Adrenal gland (tissue), 5 donors: Measurements from ENCODE around the gene CNNM2.

Experiments
- CTCF ChIP-seq, 6 experiments: fragments of 450-650 bp in 4 of 6; fragments of 200-600 bp in 2 of 6; sonication (generic) in 1 of 6; IDR thresholded peaks; 1 replicate in 5 of 6; 2 replicates in 1 of 6; pipeline versions ENCODE4 v1.5.1 to v1.8.0; 2016 to 2021; ENCODE audit warnings: antibody characterized with exemption in 6 of 6, mild to moderate bottlenecking in 2 of 6, moderate library complexity in 1 of 6
- POLR2A ChIP-seq, 2 donors: fragments of 450-650 bp; IDR thresholded peaks; one replicate each; pipeline ENCODE4 v1.6.1; 2017; ENCODE audit warnings: antibody characterized with exemption in 2 of 2, mild to moderate bottlenecking in 2 of 2, moderate library complexity in 1 of 2
- donor health status: DM: no; HTN: no; CAD: no.

DNA sequence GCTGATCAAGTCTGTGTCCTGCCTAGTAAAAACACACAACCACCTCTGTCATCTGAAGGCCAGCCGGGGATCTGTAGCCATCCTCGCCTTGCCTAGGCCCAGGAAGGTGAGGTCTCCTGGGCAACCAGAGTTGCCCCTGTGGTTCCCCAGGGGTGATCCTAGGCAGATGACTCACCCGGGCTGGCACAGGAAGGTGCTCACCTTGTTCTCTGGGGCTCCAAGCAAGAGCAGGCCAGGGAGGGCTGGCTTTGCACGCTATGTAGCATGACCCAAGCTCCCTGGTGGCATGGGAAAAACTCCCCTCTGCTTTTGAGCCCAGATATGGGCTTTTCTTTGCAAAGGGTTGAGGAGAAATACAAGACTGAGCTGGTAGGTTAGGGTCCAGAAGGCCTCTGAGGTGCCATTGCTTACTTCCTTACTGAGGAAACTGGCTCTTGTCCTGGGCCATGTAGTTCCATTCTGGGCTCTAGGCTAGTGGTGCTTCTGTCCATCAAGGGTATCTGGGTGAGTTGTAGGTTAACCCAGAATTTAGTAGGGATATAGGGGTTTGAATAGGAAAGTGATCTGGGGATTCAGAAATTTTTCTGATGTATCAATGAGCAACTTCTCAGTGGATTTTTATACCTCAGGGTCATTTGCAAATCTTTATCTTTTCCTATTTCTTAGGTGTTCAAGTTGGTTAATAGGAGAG lies 162.9 kb downstream of the CNNM2 start:
- TF ChIP-seq CTCF (IDR thresholded peaks at IDR 0.05) (no peak), POLR2A (IDR thresholded peaks at IDR 0.05) (no peak)
